Measurements from ENCODE around the gene DAND5. TPM values are rescaled to one million over a fixed set of nuclear protein-coding genes. Genes with fewer than 3 reads are reported as not detected.
"Not testable (repeated sequence)": the region's sequence is repeated elsewhere in the genome, so short reads cannot be mapped to it uniquely, and the experiment has no call there.

The DAND5 gene
- total RNA-seq, 1 donor from 2014 or later, result under 0.01 TPM

DNA sequence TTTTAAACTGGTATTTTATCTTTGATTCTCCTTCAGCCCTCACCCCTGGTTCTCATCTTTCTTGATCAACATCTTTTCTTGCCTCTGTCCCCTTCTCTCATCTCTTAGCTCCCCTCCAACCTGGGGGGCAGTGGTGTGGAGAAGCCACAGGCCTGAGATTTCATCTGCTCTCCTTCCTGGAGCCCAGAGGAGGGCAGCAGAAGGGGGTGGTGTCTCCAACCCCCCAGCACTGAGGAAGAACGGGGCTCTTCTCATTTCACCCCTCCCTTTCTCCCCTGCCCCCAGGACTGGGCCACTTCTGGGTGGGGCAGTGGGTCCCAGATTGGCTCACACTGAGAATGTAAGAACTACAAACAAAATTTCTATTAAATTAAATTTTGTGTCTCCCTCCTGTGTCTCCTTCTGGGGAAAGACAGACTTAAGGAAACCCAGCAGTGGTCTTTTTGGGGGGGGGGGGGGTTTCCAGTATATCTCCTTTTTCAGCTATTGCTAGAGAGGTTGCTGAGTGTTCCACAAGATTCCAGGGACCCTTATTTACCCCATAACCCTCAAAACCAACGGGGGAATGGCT is 25.2 kb upstream of the DAND5 start:
- DNase-seq (ENCODE audit: low spot score in 2 of 2) (no peak), FAIRE-seq (no peak)

DNA sequence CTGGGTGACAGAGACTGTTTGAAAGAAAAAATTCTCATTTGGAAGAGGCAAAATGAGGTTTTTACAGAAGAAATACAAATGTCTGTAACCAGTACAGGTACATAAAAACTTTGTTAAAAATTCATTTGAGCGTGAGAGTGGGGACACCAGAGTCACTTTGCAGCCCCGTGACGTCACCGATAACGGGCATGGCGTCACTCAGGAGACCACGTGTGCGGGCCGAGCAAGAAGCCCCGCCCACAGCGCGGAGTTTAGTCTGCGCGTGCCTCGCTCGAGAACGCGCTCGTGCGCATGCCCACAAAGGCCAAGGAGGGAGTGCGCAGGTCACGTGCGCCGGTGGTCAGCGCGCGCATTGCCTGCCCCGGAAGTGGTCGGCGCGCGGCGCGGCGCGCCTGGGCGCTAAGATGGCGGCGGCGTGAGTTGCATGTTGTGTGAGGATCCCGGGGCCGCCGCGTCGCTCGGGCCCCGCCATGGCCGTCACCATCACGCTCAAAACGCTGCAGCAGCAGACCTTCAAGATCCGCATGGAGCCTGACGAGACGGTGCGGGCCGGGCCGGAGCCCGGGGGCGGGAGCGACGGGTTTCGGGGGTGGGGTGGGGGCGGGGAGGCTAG is 23.8 kb upstream of the DAND5 start, which contains the start of gene RAD23A:
Gene RAD23A, plus strand, starts transcription at position 384 of the 613 bp plus-strand sequence. Its CDS starts 87 bp downstream, at position 471.
- DNase-seq (ENCODE audit: low spot score in 2 of 2) (peak; percentile 85 to 94), FAIRE-seq (no peak)

- no peak for FAIRE-seq
- peak in 1 of 2 donors; percentile 58 for DNase-seq (ENCODE audit: low spot score in 2 of 2)
These were observed 23.2 kb upstream of the DAND5 start for GRCh38 chr19:12946092-12946721.

DNA sequence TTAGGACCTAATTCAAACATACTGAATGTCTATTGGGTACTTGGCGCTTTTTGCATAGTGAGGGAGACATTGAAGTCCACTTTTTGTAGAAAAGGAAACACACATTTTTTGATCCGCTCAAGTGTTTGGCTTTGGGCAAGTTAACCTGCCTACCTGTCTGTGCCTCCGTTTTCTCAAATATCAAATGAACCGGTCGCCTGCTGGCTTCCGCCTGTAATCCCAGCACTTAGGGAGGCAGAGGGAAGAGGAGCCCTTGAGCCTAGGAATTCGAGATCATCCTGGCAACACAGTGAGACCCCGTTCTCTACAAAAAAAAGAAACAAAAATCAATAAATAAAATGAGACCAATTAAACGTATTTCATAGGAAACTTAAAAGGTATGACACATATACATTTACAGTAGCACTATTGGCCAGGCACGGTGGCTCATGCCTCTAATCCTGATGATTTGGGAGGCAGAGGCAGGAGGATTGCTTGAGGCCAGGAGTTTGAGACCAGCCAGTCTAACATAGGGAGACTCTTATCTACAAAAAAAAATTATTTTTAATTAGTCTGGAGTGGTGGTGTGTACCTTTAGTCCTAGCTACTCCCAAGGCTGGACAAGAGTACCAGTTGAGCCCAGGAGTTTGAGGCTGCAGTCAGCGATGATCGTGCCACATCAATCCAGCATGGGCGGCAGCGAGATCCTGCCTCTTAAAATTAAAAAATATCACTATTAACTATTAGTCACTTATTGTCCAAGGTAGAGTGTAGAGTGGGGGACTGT is 22.5 kb upstream of the DAND5 start:
- no peak for FAIRE-seq
- no peak for DNase-seq (ENCODE audit: low spot score in 2 of 2)

DNA sequence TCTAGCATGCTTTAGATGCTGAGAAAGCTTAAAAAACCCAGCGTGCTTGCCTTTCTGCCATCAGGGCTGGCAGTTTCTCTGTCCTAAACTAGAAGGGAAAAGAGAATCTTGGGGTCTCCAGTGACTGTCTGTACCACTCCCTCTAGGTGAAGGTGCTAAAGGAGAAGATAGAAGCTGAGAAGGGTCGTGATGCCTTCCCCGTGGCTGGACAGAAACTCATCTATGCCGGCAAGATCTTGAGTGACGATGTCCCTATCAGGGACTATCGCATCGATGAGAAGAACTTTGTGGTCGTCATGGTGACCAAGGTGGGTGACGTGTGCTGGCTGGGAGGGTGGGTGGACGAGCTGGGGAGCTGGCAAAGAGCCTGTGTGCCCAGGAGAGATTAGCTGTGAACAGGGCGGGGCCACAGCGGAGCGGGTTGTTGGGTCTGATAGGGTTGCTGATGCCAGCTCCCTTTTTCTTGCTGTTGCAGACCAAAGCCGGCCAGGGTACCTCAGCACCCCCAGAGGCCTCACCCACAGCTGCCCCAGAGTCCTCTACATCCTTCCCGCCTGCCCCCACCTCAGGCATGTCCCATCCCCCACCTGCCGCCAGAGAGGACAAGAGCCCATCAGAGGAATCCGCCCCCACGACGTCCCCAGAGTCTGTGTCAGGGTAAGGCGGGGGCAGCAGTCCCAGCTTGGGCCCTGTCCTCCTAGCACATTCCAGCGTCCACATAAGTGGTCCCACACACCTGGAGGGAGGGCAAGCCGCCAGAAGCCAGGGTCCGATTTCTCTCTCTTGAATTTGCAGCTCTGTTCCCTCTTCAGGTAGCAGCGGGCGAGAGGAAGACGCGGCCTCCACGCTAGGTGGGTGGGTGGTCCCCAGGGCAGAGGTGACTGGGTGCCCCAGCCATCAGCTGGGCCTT is 21.4 kb upstream of the DAND5 start:
- FAIRE-seq (no peak), DNase-seq (ENCODE audit: low spot score in 2 of 2) (no peak)

- DNase-seq (ENCODE audit: low spot score in 2 of 2), result no peak
- FAIRE-seq, result no peak
These were observed 20.6 kb upstream of the DAND5 start for GRCh38 chr19:12948612-12949362.

- DNase-seq (ENCODE audit: low spot score in 2 of 2), result no peak
- no peak for FAIRE-seq
These were observed 19.8 kb upstream of the DAND5 start for GRCh38 chr19:12949363-12950283.

- not testable (repeated sequence) for FAIRE-seq; DNase-seq (ENCODE audit: low spot score in 2 of 2)
These were observed 17.3 kb upstream of the DAND5 start for GRCh38 chr19:12952050-12952449.

GRCh38 chr19:12952488-12953137 is 16.8 kb upstream of the DAND5 start:
- FAIRE-seq (no peak), DNase-seq (ENCODE audit: low spot score in 2 of 2) (peak in 1 of 2 donors; percentile 49)

DNA sequence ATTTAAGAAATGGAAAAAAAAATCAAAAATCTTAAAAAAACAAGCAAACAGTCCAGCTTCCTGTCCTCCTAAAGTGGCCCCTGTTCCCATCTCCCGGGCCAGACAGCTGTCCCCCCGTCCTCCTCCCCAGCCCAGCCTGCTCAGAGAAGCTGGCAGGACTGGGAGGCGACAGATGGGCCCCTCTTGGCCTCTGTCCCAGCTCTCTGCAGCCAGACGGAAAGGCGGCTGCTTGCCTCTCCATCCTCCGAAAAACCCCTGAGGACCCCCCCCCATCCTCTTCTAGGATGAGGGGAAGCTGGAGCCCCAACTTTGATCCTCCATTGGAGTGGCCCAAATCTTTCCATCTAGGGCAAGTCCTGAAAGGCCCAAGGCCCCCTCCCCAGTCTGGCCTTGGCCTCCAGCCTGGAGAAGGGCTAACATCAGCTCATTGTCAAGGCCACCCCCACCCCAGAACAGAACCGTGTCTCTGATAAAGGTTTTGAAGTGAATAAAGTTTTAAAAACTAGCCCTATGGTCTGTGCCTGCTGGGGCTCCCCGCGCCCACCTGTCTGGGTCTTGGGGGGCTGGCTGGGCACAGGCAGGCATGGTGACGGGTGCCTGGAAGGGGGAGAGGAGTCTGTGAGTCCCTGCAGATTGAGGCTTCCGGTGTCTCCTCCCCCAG is 16.1 kb upstream of the DAND5 start:
- no peak for FAIRE-seq
- DNase-seq (ENCODE audit: low spot score in 2 of 2), result peak in 1 of 2 donors; percentile 52

DNA sequence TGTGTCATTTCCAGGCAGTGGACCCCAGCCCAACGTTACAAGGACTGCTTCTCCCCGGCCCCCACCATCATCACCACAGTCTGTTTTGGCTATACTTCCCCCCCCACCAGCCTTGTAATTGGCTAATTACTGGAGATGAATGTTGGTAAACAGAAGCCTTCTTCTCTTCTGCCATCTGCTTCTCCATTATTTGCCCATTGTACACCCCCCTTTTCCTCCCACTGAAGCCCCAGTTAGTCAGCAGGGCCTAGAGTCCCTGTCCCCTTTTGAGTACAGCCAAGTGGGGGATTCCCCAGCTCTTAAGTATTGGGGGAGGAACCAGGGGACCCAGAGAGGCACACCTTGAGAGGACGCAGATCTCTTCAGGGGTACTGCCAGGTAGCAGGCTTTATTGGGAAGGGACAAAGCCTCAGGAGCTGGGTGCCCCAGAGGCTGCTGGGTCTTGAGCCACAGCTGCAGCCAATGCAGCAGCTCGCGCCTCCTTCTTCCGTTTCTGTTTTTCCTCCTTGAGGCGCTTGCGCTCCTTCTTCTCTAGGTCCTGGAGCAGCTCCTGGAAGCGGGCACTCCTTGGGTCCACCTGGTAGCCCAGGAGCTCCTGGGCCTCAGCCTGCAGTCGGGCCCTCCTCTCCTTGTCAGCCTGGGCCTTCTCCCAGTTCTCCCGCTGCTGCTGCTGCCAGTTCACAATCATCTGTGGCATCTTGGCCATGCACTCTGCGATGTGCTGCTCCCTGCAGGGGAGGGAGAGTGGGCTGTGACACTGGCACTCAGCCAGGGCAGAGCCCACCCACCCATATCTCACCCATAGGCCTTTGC is 15.4 kb upstream of the DAND5 start:
- DNase-seq (ENCODE audit: low spot score in 2 of 2) (no peak), FAIRE-seq (no peak)

DNA sequence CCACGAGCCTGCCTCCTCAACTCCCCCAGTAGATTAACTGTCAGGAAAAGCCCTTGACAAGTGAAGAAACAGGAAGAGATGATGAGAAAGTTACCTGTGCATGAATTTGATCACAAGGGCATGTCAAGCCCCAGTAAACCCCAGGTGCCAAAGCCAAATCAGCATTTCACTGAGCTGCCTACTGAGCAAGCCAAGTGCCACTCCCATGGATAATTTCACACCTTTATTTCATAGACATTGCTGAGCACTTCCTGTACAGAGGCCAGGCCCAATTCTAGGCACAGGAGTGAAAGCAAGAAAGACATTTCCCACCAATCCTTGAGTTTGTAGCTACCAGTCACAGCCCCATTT is 14.8 kb upstream of the DAND5 start:
- FAIRE-seq (no peak), DNase-seq (ENCODE audit: low spot score in 2 of 2) (no peak)

DNA sequence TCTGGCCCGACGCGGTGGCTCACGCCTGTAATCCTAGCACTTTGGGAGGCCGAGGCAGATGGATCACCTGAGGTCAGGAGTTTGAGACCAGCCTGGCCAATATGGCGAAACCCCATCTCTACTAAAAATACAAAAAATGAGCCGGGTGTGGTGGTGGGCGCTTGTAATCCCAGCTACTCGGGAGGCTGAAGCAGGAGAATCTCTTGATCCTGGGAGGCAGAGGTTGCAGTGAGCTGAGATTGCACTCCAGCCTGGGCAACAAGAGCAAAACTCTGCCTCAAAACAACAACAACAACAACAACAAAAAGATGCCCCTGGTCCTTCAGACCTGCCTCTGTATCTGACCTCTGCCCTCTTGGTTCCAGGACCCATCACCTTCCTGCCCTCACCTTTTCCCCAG is 13.8 kb upstream of the DAND5 start:
- not testable (repeated sequence) for FAIRE-seq; DNase-seq (ENCODE audit: low spot score in 2 of 2)

- no peak for FAIRE-seq
- DNase-seq (ENCODE audit: low spot score in 2 of 2), result no peak
These were observed 13.4 kb upstream of the DAND5 start for GRCh38 chr19:12955996-12956395.

GRCh38 chr19:12956446-12957388 is 12.7 kb upstream of the DAND5 start, which contains the start of gene GADD45GIP1:
TSS of gene GADD45GIP1 (minus strand) at chr19:12957223. CDS start at chr19:12957212, 11 bp downstream.
- no peak for FAIRE-seq

More at GRCh38 chr19:12956446-12957388, 12.7 kb upstream of the DAND5 start, which contains the start of gene GADD45GIP1:
- DNase-seq (ENCODE audit: low spot score in 2 of 2), result peak; percentile 69 to 71

Data from frontal cortex (tissue), 4 donors.